ENCODE results near the gene CDC42EP4. TPM values are rescaled to one million over a fixed set of nuclear protein-coding genes. Genes with fewer than 3 reads are reported as not detected.
A peak's percentile ranks its signal among the peaks of the same experiment; 100 is the strongest.

CDC42EP4 gene
- total and polyA plus RNA-seq, 2 donors from 2014 or later, result 26.2 to 76.9 TPM

DNA sequence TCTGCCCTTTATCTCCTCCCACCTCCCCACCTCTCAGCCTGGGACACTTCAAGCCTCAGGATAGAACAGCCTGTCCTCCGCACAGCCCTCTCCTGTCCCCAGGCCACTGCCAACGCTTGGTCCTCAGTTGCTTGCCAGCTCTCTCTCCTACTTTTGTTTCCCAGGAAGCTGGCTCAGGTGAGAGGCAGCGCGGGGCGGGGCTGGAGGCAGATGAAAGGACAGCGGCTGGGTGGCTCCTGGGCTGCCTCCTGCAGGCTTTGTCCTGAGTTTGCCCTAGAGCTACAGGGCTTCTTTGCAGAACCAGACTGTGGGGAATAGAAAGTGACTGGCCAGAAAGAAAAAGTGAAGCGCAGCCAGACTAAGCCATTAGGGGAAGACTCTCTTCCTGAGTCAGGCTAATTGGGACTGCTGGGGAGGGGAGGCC is 48.2 kb upstream of the CDC42EP4 start:
- no peaks in the 10 kb centered on the region for H3K4me1 ChIP-seq (ENCODE audit: control insufficient read depth in 2 of 3, insufficient read depth in 2 of 3, low read depth in 1 of 3, low read length in 3 of 3)
- no peaks in the 10 kb centered on the region for H3K27me3 ChIP-seq (ENCODE audit: control insufficient read depth, insufficient read depth, low read length)
- intact Hi-C loops (cut with DNase I), result no loop called here
- H3K9ac ChIP-seq (ENCODE audit: low read length in 3 of 3), result no peak overlapping the region
- TF ChIP-seq CTCF (IDR thresholded peaks at IDR 0.05; ENCODE audit: borderline replicate concordance, extremely low read depth, insufficient read depth), result no peak
- no peak overlapping the region for H3K27ac ChIP-seq (ENCODE audit: low read depth in 2 of 2, low read length in 2 of 2)
- FAIRE-seq, result no peak
- no peaks in the 10 kb centered on the region for H3K36me3 ChIP-seq (ENCODE audit: control insufficient read depth in 2 of 3, insufficient read depth in 3 of 3, low read length in 3 of 3)
- DNase-seq, result peak in 2 of 5 donors; percentile 67 to 68
- no peaks in the 10 kb centered on the region for H3K9me3 ChIP-seq (ENCODE audit: control insufficient read depth in 2 of 3, insufficient read depth in 1 of 3, low read length in 3 of 3)
- H3K4me3 ChIP-seq (ENCODE audit: low read length in 3 of 3), result no peak overlapping the region

DNA sequence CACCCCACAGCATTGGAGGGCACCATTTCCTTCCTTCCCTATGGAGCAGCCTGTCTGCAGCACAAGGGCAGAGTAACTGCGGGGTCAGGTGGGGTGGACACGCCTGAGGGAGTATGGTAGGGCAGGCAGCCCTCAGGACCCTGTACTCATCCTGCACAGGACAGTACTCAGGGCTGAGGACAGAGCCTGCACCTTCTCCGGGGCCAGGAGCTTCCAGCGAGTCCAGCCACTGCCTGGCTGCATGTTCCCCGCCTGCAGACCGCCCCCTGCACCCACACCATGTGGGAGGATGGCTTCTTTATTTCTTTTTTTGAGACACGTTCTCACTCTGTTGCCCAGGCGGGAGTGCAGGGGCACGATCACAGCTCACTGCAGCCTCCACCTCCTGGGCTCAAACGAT is 47.6 kb upstream of the CDC42EP4 start:
- H3K27me3 ChIP-seq (ENCODE audit: control insufficient read depth, insufficient read depth, low read length), result no peaks in the 10 kb centered on the region
- H3K27ac ChIP-seq (ENCODE audit: low read depth in 2 of 2, low read length in 2 of 2), result no peak overlapping the region
- no peak for TF ChIP-seq CTCF (IDR thresholded peaks at IDR 0.05; ENCODE audit: borderline replicate concordance, extremely low read depth, insufficient read depth)
- no peak overlapping the region for H3K4me3 ChIP-seq (ENCODE audit: low read length in 3 of 3)
- no peaks in the 10 kb centered on the region for H3K9me3 ChIP-seq (ENCODE audit: control insufficient read depth in 2 of 3, insufficient read depth in 1 of 3, low read length in 3 of 3)
- H3K4me1 ChIP-seq (ENCODE audit: control insufficient read depth in 2 of 3, insufficient read depth in 2 of 3, low read depth in 1 of 3, low read length in 3 of 3), result no peaks in the 10 kb centered on the region
- intact Hi-C loops (cut with DNase I), result no loop called here
- no peaks in the 10 kb centered on the region for H3K36me3 ChIP-seq (ENCODE audit: control insufficient read depth in 2 of 3, insufficient read depth in 3 of 3, low read length in 3 of 3)
- FAIRE-seq (no peak), DNase-seq (peak in 3 of 5 donors; percentile 57 to 71 (median 59))
- no peak overlapping the region for H3K9ac ChIP-seq (ENCODE audit: low read length in 3 of 3)

- FAIRE-seq (no peak), DNase-seq (no peak)
- no peaks in the 10 kb centered on the region for H3K9me3 ChIP-seq (ENCODE audit: control insufficient read depth in 2 of 3, insufficient read depth in 1 of 3, low read length in 3 of 3)
- H3K4me3 ChIP-seq (ENCODE audit: low read length in 3 of 3), result no peak overlapping the region
- H3K9ac ChIP-seq (ENCODE audit: low read length in 3 of 3), result no peak overlapping the region
- no peaks in the 10 kb centered on the region for H3K4me1 ChIP-seq (ENCODE audit: control insufficient read depth in 2 of 3, insufficient read depth in 2 of 3, low read depth in 1 of 3, low read length in 3 of 3)
- no peak for TF ChIP-seq CTCF (IDR thresholded peaks at IDR 0.05; ENCODE audit: borderline replicate concordance, extremely low read depth, insufficient read depth)
- no peak overlapping the region for H3K27ac ChIP-seq (ENCODE audit: low read depth in 2 of 2, low read length in 2 of 2)
- H3K36me3 ChIP-seq (ENCODE audit: control insufficient read depth in 2 of 3, insufficient read depth in 3 of 3, low read length in 3 of 3), result no peaks in the 10 kb centered on the region
- intact Hi-C loops (cut with DNase I), result no loop called here
- H3K27me3 ChIP-seq (ENCODE audit: control insufficient read depth, insufficient read depth, low read length), result no peaks in the 10 kb centered on the region
Observed at GRCh38 chr17:73358668-73359067, 46.9 kb upstream of the CDC42EP4 start.

DNA sequence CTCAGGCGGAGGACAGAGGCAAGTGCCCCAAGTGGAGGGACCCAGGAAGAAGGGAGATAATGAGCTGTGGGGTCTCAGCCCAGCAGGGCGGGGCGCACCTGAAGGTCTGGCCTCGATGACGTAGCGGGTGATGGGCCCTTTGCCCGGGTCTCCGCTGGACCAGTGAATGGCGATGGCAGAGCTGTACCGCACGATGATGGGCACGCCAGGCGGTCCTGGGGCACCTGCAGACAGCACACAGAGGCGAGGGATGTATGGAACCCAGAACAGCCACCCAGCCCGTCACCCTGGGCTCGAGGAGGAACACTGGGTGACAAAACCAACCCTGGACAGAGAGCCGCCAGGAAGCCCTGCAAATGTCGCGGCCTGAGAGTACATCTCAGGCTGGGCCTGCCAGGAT is 46.2 kb upstream of the CDC42EP4 start:
- Histone ChIP-seq H3K27me3 (ENCODE audit: control insufficient read depth, insufficient read depth, low read length) (no peaks in the 10 kb centered on the region), H3K4me1 (ENCODE audit: control insufficient read depth in 2 of 3, insufficient read depth in 2 of 3, low read depth in 1 of 3, low read length in 3 of 3) (no peaks in the 10 kb centered on the region), H3K9ac (ENCODE audit: low read length in 3 of 3) (no peak overlapping the region), H3K36me3 (ENCODE audit: control insufficient read depth in 2 of 3, insufficient read depth in 3 of 3, low read length in 3 of 3) (no peaks in the 10 kb centered on the region), H3K4me3 (ENCODE audit: low read length in 3 of 3) (no peak overlapping the region), H3K9me3 (ENCODE audit: control insufficient read depth in 2 of 3, insufficient read depth in 1 of 3, low read length in 3 of 3) (no peaks in the 10 kb centered on the region), H3K27ac (ENCODE audit: low read depth in 2 of 2, low read length in 2 of 2) (no peak overlapping the region)
- FAIRE-seq, result no peak
- DNase-seq, result peak in 2 of 5 donors; percentile 57 to 71
- no peak for TF ChIP-seq CTCF (IDR thresholded peaks at IDR 0.05; ENCODE audit: borderline replicate concordance, extremely low read depth, insufficient read depth)
- intact Hi-C loops (cut with DNase I), result no loop called here
